ENCODE measurements around the gene RAVER2. TPM values are rescaled to one million over a fixed set of nuclear protein-coding genes. Genes with fewer than 3 reads are reported as not detected.

Gene RAVER2
- polyA plus RNA-seq, 3 donors from 2014 or later: 1.1 to 1.8 (median 1.4) TPM

Other genes starting within 250 kb of the RAVER2 start
- gene JAK1, start 221.5 kb downstream of the RAVER2 start, polyA plus RNA-seq: 100 to 1,000 TPM; 265 to 734 (median 416) TPM